Activated naive CD4-positive, alpha-beta T cell treated with anti-CD3 and anti-CD28 coated beads, Interleukin-2, amount 50 U/mL, for 72 hours (primary cell): ENCODE data around the gene DENR. TPM values are rescaled to one million over a fixed set of nuclear protein-coding genes. Genes with fewer than 3 reads are reported as not detected.
"Not testable (repeated sequence)": the region's sequence is repeated elsewhere in the genome, so short reads cannot be mapped to it uniquely, and the experiment has no call there.

Source experiments
- ATAC-seq, 2 donors: fragments of 150-1000 bp; cut with Tn5 transposase; 2 replicates each; pipeline ENCODE4 v1.10.0; 2021; ENCODE audit warnings: mild to moderate bottlenecking in 2 of 2, moderate library complexity in 2 of 2
- DNase-seq, 2 donors: peaks; one replicate each; pipeline ENCODE4 v3.0.0; 2021 to 2022; ENCODE audit warnings: low spot score in 2 of 2
- H3K27ac Mint-ChIP-seq, 2 donors: one replicate each; pipeline ENCODE4 v1.8.0; 2022; ENCODE audit warnings: mild to moderate bottlenecking in 2 of 2, mixed read lengths in 2 of 2
- H3K36me3 Mint-ChIP-seq, 2 donors: one replicate each; pipeline ENCODE4 v1.8.0; 2022; ENCODE audit warnings: mixed read lengths in 2 of 2
- H3K9me3 Mint-ChIP-seq, 2 donors: one replicate each; pipeline ENCODE4 v1.8.0; 2022; ENCODE audit warnings: mixed read lengths in 2 of 2
- total RNA-seq, 2 donors: library from RNA; stranded (reverse); gene quantifications; one replicate each; pipeline ENCODE4 v1.2.3, GENCODE V29; 2022

The DENR gene
- total RNA-seq, 2 donors from 2014 or later, result 58.6 to 65.0 TPM

DNA sequence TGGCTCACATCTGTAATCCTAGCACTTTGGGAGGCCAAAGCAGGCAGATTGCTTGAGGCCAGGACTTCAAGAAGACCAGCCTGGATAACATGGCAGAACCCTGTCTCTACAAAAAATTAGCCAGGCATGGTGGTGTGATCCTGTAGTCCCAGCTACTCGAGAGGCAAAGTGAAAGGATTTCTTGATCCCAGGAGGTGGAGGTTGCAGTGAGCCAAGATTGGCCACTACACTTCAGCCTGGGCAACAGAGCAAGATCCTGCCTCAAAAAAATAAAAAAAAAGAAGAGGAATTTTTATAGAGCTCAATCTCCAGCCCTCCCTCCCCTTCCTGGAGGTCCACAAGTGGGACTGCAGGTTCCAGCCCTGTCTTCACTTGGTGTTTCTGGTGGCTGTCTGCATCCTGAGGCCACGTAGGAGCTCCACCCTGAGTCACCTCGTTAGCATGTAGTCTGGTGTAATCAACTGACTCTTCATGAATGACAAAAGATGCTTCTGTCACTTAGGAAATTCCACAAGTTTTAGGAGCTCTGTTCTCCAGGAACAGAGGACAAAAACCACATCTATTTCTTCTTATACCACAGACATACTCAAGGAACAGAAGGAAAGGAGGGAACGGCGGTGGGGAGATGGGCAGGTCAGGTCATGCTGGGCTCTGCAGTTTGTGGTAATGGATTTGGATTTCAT lies 37.9 kb downstream of the DENR start:
- Mint-ChIP-seq H3K36me3 (no peaks in the 10 kb centered on the region), H3K27ac (no peak overlapping the region), H3K9me3 (no peaks in the 10 kb centered on the region)
- ATAC-seq, result no peak
- no peak for DNase-seq

DNA sequence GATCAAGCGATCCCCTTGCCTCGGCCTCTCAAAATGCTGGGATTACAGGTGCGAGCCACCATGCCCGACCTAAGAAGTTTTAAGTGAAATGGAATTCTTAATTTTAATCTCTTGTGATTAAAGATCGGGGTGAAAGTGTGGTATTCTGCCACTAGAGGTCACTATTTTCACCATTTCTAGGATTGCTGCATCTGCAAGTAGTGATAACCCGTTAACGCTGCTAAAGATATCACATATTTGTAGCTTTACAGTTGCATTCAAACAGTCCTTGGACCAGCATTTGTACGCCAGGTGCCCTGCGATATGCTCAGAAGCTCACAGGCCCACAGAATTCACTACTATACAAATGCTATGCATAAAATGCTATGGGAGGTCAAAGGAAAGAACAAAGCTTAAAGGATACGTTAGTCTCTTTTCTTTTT lies 41.1 kb downstream of the DENR start:
- Mint-ChIP-seq H3K27ac (no peak overlapping the region), H3K36me3 (no peaks in the 10 kb centered on the region), H3K9me3 (no peaks in the 10 kb centered on the region)
- ATAC-seq, result peak; percentile 58 to 63
- DNase-seq, result no peak

DNA sequence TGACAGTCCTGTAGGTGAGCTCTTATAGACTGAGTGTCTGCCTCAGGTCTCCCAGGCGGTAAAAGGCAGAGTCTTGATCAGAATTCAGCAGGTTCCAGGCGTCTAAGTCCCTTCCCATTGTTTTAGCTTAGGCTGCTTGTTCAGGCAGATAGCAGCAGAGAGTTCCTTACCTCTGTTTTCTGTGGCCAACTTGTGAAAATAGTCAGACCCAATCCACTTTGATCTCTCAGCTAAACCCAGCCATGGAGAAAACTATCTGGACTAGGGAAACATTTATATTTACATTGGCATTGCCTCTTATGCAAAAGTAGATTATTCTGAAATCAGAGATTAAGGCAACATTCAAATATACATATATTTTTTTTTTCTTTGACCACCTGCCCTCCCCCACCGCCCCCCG lies 43.2 kb downstream of the DENR start:
- no peaks in the 10 kb centered on the region for H3K36me3 Mint-ChIP-seq

DNA sequence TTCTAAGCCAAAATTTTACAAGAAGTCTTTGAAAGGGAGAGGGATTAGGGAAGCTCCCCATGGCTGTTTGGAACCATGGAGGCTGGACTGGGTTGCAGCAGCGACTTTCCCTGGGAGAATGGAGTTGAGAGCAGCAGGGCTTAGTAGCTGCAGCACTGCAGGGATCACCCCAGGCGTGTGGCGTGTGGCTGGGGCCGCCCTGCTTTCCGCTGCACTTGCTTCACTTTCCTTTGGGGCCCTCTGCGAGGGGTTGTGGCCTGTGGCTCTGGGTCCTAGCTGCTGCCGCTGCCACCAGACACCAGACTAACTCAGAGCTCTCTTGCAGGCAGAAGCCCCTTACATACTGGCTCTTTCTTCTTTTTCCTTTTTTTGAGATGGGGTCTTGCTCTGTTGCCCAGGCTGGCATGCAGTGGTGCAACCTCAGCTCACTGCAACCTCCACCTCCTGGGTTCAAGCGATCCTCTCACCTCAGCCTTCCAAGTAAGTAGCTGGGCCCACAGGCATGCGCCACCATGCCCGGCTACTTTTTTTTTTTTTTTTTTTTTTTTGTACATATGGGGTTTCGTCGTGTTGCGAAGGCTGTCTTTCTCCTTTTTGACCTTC lies 47.1 kb downstream of the DENR start:
- DNase-seq (no peak), ATAC-seq (no peak)
- H3K9me3 Mint-ChIP-seq, result no peaks in the 10 kb centered on the region
- H3K27ac Mint-ChIP-seq, result no peak overlapping the region
- no peaks in the 10 kb centered on the region for H3K36me3 Mint-ChIP-seq

More for the DNA sequence above, 43.2 kb downstream of the DENR start:
- H3K9me3 Mint-ChIP-seq, result no peaks in the 10 kb centered on the region
- ATAC-seq (no peak), DNase-seq (no peak)
- no peak overlapping the region for H3K27ac Mint-ChIP-seq

DNA sequence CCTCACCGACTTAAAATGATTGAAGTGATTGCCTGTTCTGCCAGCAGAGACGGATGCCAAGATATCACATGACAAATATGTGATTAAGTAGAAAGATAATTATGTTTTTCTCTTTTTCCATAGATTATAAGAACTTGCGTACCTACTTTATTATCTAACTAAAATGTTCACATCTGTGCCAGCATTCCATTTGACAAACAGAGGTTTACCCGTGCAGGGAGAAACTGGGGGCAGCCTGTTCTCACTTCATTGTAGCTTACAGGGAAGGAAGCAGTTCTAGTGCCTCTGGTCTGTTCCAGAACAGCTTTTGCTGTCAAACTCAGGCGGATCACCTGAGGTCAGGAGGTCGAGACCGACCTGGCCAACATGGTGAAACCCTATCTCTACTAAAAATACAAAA lies 51.3 kb downstream of the DENR start:
- ATAC-seq, result no peak
- no peak overlapping the region for H3K27ac Mint-ChIP-seq
- H3K9me3 Mint-ChIP-seq, result no peaks in the 10 kb centered on the region
- DNase-seq, result no peak
- no peaks in the 10 kb centered on the region for H3K36me3 Mint-ChIP-seq

DNA sequence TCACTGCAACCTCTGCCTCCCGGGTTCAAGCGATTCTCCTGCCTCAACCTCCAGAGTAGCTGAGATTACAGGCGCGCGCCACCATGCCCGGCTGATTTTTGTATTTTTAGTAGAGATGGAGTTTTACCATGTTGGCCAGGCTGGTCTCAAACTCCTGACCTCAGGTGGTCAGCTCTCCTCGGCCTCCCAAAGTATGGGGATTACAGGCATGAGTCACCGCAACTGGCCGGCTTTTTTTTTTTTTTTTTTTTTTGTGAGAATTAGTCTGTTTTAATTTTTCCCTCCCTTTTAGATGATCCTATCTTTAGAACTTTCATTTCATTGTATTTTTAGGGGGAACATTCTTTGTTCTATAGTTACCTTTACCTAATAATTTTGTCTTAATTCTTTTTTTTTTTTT lies 52.3 kb downstream of the DENR start:
- not testable (repeated sequence) for H3K36me3 Mint-ChIP-seq, ATAC-seq, H3K9me3 Mint-ChIP-seq, DNase-seq, H3K27ac Mint-ChIP-seq

DNA sequence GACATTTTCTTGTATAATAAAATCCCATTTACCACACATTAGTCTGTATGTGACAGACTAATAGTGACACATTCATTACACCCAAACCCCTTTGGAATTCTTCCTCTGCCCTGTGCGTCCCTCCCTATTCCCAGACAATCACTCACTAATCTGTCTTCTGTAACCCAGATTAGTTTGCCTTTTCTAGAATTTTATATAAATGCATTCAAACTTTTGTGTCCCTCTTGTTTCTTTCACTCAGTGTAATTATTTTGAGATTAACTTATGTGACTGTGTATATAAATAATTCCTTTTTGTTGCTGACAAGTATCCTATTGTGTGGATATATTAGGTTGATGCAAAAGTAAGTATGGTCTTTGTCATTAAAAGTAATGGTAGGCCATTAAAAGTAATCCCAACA lies 55.0 kb downstream of the DENR start:
- Mint-ChIP-seq H3K36me3 (no peaks in the 10 kb centered on the region), H3K27ac (no peak overlapping the region), H3K9me3 (no peaks in the 10 kb centered on the region)
- no peak for DNase-seq
- no peak for ATAC-seq

DNA sequence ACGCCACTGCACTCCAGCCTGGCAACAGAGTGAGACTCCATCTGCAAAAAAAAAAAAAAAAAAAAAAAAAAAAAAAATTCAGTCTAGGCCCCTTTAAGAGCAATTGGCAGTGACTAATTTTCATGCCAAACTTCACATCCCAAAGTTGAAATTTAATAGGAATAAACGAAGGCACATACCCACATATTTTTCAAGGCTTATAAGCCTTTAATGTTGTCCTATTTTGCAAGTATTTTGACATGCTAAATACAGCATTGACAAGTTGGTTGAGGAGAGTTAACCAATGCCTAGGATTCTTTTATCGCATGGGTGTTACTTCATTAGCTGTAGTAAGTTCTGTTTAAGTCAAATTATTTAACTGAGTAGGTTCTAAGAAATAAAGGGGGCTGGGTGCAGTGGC lies 59.2 kb downstream of the DENR start:
- DNase-seq (no peak), ATAC-seq (no peak)
- Mint-ChIP-seq H3K27ac (no peak overlapping the region), H3K9me3 (no peaks in the 10 kb centered on the region), H3K36me3 (no peaks in the 10 kb centered on the region)

DNA sequence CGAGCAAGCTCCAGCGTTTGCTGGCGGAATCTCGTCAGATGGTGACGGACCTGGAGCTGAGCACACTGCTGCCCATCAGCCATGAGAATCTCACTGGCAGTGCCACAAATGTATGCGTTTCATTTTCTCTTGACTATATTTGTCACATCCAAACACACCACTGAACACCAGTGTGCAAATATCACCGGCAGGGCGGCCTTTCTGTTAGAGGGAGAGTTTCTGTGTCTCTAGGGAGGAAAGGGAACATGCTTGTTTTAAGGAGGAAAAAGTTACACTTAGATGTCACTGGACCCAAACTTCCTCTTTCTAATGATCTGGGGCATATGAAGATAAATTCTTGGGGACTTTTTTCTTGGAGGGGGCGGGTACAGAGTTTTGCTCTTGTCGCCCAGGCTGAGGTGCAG lies 60.7 kb downstream of the DENR start:
- no peaks in the 10 kb centered on the region for H3K36me3 Mint-ChIP-seq
- no peak for DNase-seq
- H3K9me3 Mint-ChIP-seq, result no peaks in the 10 kb centered on the region
- ATAC-seq, result no peak
- H3K27ac Mint-ChIP-seq, result no peak overlapping the region

DNA sequence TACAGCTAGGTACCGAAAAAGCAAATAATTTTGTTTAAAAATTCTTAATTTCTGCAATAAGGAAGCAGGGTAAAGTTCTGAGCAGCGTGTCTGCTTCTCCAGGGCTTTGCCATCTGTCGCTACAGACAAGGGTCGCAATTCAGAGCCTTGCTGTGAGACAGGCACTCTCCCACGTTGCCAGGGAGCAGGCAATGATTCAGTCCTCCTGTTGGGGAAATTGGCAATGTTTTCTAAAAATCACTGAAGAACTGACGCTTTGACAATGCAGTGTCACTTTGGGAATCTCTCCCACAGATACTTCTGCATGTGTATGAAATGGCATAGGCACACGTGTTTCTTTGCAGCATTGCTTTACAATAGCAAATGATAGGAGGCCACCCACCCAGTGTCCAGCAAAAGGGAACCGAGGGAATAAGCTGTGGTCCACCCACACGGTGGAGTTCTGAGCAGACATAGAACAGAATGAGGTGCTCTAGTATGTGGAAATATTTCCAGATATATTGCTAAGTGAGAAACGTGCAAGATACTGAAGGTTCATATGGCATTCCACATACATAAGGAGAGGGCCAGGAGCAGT lies 66.7 kb downstream of the DENR start:
- Mint-ChIP-seq H3K27ac (no peak overlapping the region), H3K9me3 (no peaks in the 10 kb centered on the region), H3K36me3 (no peaks in the 10 kb centered on the region)
- ATAC-seq, result no peak
- DNase-seq, result no peak

DNA sequence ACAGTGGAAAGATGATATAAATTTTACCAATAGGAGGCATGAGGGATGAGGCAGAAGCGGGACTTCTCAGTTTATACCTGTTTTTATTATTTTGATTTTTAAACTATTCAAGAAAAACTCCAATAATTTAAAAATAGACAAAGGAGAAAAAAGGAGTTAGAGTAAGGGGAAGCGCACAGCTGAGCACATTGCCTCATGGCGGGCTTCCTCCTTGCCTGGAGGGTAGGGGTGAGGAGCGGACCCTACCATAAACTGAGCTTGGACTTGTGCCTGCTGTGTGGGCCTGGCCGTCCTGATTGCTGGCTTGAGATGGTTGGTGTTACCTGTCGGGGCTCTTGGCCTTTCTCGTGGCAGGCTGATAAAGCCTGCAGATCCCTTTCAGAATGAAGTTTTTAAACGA lies 67.5 kb downstream of the DENR start:
- no peak for ATAC-seq
- DNase-seq, result no peak
- Mint-ChIP-seq H3K9me3 (no peaks in the 10 kb centered on the region), H3K27ac (no peak overlapping the region), H3K36me3 (no peaks in the 10 kb centered on the region)

Other genes with a start within 250 kb of the DENR start
- 100 to 1,000 TPM; 115 to 135 TPM for gene RSRC2, start 225.9 kb upstream of the DENR start, total RNA-seq
- 100 to 1,000 TPM; 163 to 199 TPM for gene KNTC1, start 225.6 kb upstream of the DENR start, total RNA-seq
- under 1 TPM in 1 of 2 donors, not detected in 1; 0.39 TPM for gene HCAR2, start 49.5 kb upstream of the DENR start, total RNA-seq
- under 1 TPM in 1 of 2 donors, not detected in 1; 0.09 TPM for gene HCAR3, start 36.0 kb upstream of the DENR start, total RNA-seq
- 1 to 10 TPM in 1 of 2 donors, under 1 TPM in 1; 0.52 to 1.8 TPM for gene HCAR1, start 22.0 kb upstream of the DENR start, total RNA-seq
- 1 to 10 TPM in 1 of 2 donors, under 1 TPM in 1; 0.37 to 1.8 TPM for gene CCDC62, start 21.7 kb downstream of the DENR start, total RNA-seq
- 10 to 100 TPM; 16.7 to 48.9 TPM for gene HIP1R, start 82.6 kb downstream of the DENR start, total RNA-seq
- gene VPS37B, start 143.3 kb downstream of the DENR start, total RNA-seq, result 10 to 100 TPM; 10.1 to 11.1 TPM
- gene ABCB9, start 213.6 kb downstream of the DENR start, total RNA-seq, result 1 to 10 TPM; 8.9 to 9.5 TPM
- 10 to 100 TPM; 30.3 to 30.8 TPM for gene OGFOD2, start 222.4 kb downstream of the DENR start, total RNA-seq
- 100 to 1,000 TPM in 1 of 2 donors, 10 to 100 TPM in 1; 99.9 to 180 TPM for gene ARL6IP4, start 227.9 kb downstream of the DENR start, total RNA-seq